Sciatic nerve (tissue), 2 donors: ENCODE measurements around the gene LRRC45. TPM values are rescaled to one million over a fixed set of nuclear protein-coding genes. Genes with fewer than 3 reads are reported as not detected.

Experiments
- ATAC-seq: fragments of 200-7000 bp; cut with Tn5 transposase; one replicate; pipeline ENCODE4 v1.9.1; 2020; ENCODE audit warnings: mild to moderate bottlenecking, moderate library complexity
- DNase-seq: peaks from one replicate; pipeline ENCODE4 v3.0.0-alpha.2; 2020; ENCODE audit warnings: low spot score
- intact Hi-C: fragments of 100-400 bp; cut with DNase I; formaldehyde crosslinking; loops from one replicate; pipeline ENCODE4 v1.14.2; 2022
- total RNA-seq: library from RNA; stranded (reverse); fragmentation: NEBNext Ultra II Directional; extraction: Animal tissue kit (Norgen Biotek cat#: 25700); gene quantifications from one replicate; pipeline ENCODE4 v1.2.1, GENCODE V29; 2021
- donor health status: DM: no; HTN: no; CAD: no.
- donor health status: DM: no; HTN: no; CAD: no.

Gene LRRC45
- total RNA-seq, 1 donor from 2014 or later = 8.6 TPM

- intact Hi-C loops = no loop called here
- ATAC-seq = no peak
- no peak for DNase-seq
These were observed 30.6 kb downstream of the LRRC45 start for GRCh38 chr17:82053556-82054263.

- no peak for ATAC-seq
- DNase-seq = no peak
- intact Hi-C loops = no loop called here
These were observed 31.4 kb downstream of the LRRC45 start for GRCh38 chr17:82054351-82055022.

DNA sequence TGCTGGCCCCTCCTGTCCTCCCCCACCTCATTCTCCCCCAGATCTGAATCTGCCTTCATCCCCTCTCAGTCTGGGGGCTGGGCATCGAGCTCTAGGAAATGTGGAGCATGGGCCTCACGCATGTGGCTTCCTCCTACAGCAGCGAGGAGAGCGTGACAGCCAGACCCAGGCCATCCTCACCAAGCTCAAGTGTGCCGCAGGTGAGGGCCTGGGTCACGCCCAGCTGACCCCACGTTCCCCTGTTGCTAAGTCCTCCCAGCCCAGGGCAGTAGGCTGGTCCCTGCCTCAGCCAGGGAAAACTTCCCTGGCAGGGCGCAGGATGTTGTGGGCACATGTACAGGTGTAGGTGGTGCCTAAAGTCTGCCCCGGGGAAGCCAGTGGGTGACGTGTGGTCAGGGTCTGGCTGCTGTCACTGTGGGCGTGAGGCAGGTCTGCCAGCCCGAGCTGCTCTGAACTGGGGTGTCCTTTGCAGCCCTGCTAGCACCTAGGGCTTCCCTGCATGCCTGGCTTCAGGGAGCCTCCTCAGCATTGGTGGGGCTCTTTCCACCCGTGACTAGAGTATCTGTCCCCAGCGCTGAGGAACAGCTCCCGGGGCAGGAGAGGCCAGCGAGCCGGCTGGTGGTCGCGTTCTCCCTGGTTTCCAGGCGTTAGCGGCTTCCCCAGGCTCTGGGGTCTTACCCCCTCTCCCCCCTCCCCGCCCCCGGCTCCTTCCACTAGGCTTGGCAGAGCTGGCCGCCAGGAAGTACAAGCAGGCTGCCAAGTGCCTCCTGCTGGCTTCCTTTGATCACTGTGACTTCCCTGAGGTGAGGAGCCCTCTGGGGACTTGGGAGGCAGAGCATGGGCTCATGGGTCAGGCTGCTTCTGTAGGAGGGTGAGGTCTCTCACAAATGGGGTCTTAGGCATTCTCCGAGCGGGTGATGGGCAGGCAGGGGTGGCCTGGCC is 32.2 kb downstream of the LRRC45 start:
- no peak for ATAC-seq
- intact Hi-C loops = no loop called here
- DNase-seq = no peak

GRCh38 chr17:82055965-82056728 is 33.0 kb downstream of the LRRC45 start:
- intact Hi-C loops = no loop called here
- DNase-seq (no peak), ATAC-seq (no peak)

- intact Hi-C loops = no loop called here
- DNase-seq = no peak
- no peak for ATAC-seq
These were observed 33.9 kb downstream of the LRRC45 start for GRCh38 chr17:82056729-82057621.

DNA sequence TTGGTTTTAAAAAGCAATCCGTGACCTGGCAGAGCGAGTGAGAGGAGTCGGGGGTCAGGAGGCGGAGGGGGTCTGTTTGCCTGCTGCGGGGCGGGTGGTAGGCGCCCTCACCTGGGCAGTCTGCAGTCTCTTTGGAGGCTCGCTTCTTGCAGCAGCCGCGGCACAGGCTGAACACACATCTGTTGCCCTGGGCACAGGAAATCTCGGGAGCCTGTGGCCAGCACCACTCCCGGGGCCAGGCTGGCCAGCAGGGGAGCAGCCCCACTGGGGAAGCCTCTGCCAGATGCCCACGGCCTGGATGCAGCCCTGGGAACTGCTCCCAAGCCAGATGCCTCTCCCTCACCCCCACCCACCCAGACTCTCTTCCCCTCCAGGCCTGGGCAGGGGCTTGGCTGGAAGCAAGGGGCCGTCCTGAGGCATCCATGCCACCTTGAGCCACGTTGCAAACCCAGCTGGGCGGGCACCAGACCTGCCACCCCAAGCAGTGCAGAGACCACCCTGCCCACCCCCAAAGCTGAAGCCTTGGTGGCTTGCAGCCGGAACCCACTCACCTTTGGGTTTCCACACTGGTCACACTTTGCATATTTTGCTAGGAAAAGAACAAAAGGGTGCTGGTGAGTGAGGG is 35.2 kb downstream of the LRRC45 start:
- no peak for ATAC-seq
- intact Hi-C loops = no loop called here

GRCh38 chr17:82058855-82059249 is 35.7 kb downstream of the LRRC45 start:
- no peak for DNase-seq
- intact Hi-C loops = no loop called here
- no peak for ATAC-seq

More for the DNA sequence above, 35.2 kb downstream of the LRRC45 start:
- no peak for DNase-seq

GRCh38 chr17:82059272-82060000 is 36.3 kb downstream of the LRRC45 start:
- intact Hi-C loops = no loop called here
- DNase-seq (no peak), ATAC-seq (no peak)

DNA sequence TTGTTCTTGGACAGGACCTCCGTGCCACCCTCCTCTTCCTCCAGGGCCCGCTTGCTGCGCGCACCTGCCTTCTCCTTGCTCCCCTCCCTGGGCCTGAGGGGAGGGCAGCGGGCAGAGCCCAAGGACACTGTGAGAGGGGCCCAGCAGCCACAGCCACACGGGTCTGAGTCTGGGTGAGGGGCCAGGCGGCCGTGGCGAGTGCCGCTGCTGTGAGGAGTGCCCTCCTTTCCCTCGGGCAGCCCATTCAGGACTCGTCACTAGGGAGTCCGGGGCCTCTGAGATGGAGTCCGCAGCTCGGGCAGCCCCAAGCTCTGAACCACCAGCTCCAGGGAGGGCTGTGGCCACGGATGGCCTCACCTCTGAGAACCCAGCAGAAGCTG is 36.9 kb downstream of the LRRC45 start:
- no peak for DNase-seq
- ATAC-seq = no peak
- intact Hi-C loops = no loop called here

DNA sequence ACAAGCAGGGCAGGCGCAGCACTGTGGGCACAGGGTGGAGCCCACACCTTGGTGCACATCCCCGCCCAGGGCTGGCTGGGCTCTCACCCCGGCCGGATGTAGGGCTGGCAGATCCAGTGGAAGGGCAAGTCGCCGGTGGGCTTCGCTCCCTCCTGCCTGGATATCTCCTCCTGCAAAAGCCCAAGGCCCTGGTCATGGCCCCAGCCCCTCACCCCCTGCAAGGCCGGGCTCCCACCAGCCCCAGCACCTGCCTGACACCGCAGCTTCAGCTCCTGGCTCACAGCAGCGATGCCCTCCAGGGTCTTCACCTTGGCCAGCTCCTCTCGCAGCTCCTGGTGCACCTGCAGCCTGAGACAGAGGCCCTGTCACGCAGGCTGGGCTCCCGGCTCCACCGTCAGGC is 37.5 kb downstream of the LRRC45 start:
- ATAC-seq (no peak), DNase-seq (no peak)
- intact Hi-C loops = no loop called here

DNA sequence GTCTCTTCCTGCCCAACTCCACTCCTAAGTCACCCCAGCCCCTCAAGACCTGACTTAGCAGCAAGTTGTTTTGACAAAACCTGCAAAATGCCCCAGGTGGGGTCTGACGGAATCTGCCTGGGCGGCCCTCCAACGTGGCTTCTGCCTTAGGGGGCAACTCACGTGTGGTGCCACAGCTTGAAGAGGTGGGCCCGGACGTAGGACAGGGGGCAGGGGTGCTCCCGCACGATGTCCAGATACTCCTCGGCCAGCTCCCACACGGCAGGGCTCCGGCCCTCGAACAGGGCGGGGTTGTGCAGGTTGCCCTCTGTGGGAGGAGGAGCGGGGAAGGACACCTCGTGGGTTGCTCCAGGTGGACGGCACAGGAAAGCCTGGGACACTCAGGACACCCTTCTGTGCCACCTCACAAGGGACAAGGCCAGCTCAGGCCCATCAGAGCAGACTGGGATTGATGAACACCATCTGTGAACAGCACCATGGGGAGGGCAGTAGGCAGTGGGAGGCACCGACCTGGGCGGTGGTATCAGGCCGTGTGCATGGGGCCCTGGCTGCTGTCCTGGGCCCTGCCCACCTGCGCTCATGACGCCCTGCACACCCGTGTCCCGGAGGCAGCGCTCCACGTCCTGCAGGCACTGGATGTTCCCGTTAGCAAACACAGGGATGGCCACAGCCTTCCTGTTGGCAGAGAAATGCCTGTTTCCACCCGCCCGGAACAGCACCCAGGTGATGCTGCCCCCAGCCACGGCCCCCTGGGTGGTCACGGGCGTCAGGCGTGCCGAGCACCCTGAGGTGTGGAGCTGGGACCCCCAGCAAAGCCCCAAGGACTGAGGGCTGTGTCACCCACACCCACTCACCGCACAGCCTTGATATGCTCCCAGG is 38.2 kb downstream of the LRRC45 start:
- intact Hi-C loops = no loop called here
- no peak for ATAC-seq

GRCh38 chr17:82062076-82062983 is 39.2 kb downstream of the LRRC45 start:
- intact Hi-C loops = no loop called here

More for the DNA sequence above, 38.2 kb downstream of the LRRC45 start:
- no peak for DNase-seq

DNA sequence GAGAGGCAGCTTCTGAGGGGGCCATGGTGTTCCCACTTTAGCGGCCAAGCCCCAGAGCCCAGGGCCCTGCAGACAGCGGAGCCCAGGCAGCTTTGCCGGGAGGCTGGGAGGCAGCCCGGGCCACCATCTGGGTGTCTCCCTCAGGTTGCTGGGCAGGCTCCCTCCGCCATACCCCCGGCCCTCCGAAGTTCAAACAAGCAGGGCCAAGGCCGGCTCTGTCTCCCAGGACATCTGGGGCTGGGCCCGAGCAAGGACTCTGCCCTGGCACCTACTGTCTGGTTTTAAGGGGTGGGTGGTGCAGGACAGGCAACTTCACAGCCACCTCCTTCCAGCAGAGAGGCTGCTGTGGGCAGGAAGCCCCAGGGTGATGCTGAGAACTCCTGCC is 39.9 kb downstream of the LRRC45 start:
- DNase-seq (no peak), ATAC-seq (no peak)
- intact Hi-C loops = no loop called here

More at GRCh38 chr17:82062076-82062983, 39.2 kb downstream of the LRRC45 start:
- DNase-seq (no peak), ATAC-seq (no peak)

DNA sequence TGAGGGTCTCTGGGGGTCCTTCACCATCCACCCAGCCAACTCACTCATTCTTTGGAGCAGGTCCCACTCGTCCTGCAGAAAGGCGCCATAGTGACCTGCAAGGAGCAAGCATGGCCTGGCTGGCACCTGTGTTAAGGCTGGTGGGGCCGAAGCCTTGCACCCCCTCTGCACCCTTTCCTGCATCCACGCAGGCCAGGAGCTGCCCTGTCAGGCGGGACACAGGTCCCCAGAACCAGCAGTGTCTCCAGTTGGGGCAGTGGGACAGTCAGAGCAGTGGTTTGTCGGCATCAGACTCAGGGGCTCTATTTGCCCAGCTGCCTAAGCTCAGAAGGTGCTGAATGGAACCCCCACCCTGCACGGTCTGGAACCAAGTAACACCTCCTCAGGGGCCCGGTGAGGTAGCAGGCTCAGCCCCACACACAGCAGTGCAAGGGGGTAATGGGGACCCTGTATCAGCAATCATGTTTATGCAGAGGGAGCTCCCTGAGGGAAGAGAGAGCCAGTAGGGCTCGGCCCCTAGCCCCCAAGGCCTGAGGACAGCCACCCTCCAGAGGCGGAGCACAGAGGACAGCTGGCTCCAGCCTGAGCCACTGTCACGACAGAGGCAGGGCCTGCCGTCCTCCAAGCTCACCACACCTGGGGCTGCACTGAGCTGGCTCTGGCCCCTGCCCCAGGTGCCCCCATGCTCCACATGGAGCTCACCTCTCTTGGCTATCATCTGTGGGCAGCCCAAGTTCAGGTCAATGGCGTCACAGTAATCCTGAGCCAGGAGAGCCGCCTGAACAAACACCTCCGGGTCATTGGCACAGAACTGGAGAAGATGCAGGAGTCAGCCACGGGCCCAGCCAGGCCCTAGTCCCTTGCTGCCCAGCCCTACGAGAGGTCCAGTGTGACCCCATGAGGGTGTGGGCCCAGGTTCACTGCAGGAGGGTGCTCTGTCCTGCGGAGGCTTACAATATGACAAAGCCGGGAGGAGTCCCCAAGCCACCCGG is 40.6 kb downstream of the LRRC45 start:
- no peak for DNase-seq
- intact Hi-C loops = no loop called here
- ATAC-seq = no peak
